SH-SY5Y (cell line): ENCODE data around the gene MLIP.

Source experiments
- GATA2 ChIP-seq: IDR thresholded peaks from 2 replicates; pipeline ENCODE4 v1.6.1; 2011; ENCODE audit warnings: mild to moderate bottlenecking, low read depth, low read length
- GATA3 ChIP-seq: IDR thresholded peaks from 2 replicates; pipeline ENCODE4 v1.6.1; 2011; ENCODE audit warnings: low read depth, mild to moderate bottlenecking, low read length, moderate library complexity

DNA sequence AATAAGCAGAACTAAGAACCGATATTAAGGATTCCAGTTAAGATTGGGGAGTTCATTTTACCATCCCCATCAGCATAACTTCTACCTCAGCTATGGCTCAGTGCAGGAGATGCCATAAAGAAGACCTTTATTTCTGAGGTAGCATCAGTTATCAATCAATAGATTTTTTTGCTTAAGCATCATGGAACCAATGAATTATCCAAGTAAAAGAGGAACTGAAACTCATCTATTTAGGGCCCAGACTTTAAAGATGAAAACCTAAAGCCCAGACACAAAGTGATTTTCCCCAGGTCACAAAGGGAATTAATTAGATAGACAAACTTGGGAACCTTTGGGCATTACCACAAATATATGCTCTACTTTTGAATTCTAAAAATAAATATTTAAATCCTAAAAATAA is 137.8 kb downstream of the MLIP start:
- no peak for TF ChIP-seq GATA3
- TF ChIP-seq GATA2: no peak
